Suprapubic skin (tissue), 3 donors: ENCODE results near the gene BNIP5.

Experiments
- CTCF ChIP-seq, 2 donors: fragments of 200-600 bp in 1 of 2; fragments of 450-650 bp in 1 of 2; sonication (generic) in 1 of 2; IDR thresholded peaks; one replicate each; pipeline ENCODE4 v1.5.1; 2016 to 2019; ENCODE audit warnings: antibody characterized with exemption in 2 of 2, mild to moderate bottlenecking in 1 of 2, moderate library complexity in 1 of 2
- POLR2A ChIP-seq, 2 donors: fragments of 450-650 bp; IDR thresholded peaks; one replicate each; pipeline ENCODE4 v1.6.1; 2017; ENCODE audit warnings: antibody characterized with exemption in 2 of 2, mild to moderate bottlenecking in 2 of 2, moderate library complexity in 2 of 2

- TF ChIP-seq CTCF (IDR thresholded peaks at IDR 0.05), result no peak
- no peak for TF ChIP-seq POLR2A (IDR thresholded peaks at IDR 0.05)
Measured at GRCh38 chr6:36340306-36340617, 3.6 kb upstream of the BNIP5 start.
